Measurements from ENCODE around the gene FAAP20.

Gene FAAP20

GRCh38 chr1:2198571-2198970 lies 4.0 kb upstream of the FAAP20 start:
- Histone ChIP-seq H3K79me2 (ENCODE audit: insufficient read depth, low read length) (peaks cover 5% of the 10 kb centered on the region), H3K4me1 (ENCODE audit: insufficient read depth, low read length) (peaks cover 17% of the 10 kb centered on the region), H3K9ac (ENCODE audit: low read depth, low read length) (no peak overlapping the region), H3K36me3 (ENCODE audit: insufficient read depth, low read length) (no peaks in the 10 kb centered on the region; the same call in 1 of the 2 replicates), H2AFZ (ENCODE audit: low read depth, low read length) (no peak overlapping the region), H3K27me3 (ENCODE audit: insufficient read depth, low read length, poor library complexity) (no peaks in the 10 kb centered on the region), H3K9me3 (ENCODE audit: insufficient read depth, low read length, severe bottlenecking) (no peaks in the 10 kb centered on the region), H4K20me1 (ENCODE audit: insufficient read depth, low read length) (no peaks in the 10 kb centered on the region), H3K27ac (ENCODE audit: low read length) (no peak overlapping the region), H3K4me3 (ENCODE audit: low read depth in 1 of 2, low read length in 2 of 2) (no peak overlapping the region), H3K4me2 (ENCODE audit: insufficient read depth, low read length) (no peak overlapping the region)
- TF ChIP-seq CTCF (IDR thresholded peaks at IDR 0.05; ENCODE audit: borderline replicate concordance, extremely low read depth, low read length, poor library complexity, severe bottlenecking) (no peak), EZH2 (IDR thresholded peaks at IDR 0.05; ENCODE audit: borderline replicate concordance, low read depth, low read length, severe bottlenecking) (no peak)
- DNase-seq (no peak), ATAC-seq (ENCODE audit: insufficient read depth, low read depth) (no peak)

- Histone ChIP-seq H3K27me3 (ENCODE audit: insufficient read depth, low read length, poor library complexity) (no peaks in the 10 kb centered on the region), H3K4me2 (ENCODE audit: insufficient read depth, low read length) (no peak overlapping the region), H3K9me3 (ENCODE audit: insufficient read depth, low read length, severe bottlenecking) (no peaks in the 10 kb centered on the region), H3K36me3 (ENCODE audit: insufficient read depth, low read length) (peaks cover 7% of the 10 kb centered on the region), H3K4me1 (ENCODE audit: insufficient read depth, low read length) (peaks cover 25% of the 10 kb centered on the region), H2AFZ (ENCODE audit: low read depth, low read length) (no peak overlapping the region), H3K79me2 (ENCODE audit: insufficient read depth, low read length) (peaks cover 13% of the 10 kb centered on the region), H4K20me1 (ENCODE audit: insufficient read depth, low read length) (no peaks in the 10 kb centered on the region), H3K9ac (ENCODE audit: low read depth, low read length) (no peak overlapping the region), H3K27ac (ENCODE audit: low read length) (no peak overlapping the region), H3K4me3 (ENCODE audit: low read depth in 1 of 2, low read length in 2 of 2) (no peak overlapping the region)
- TF ChIP-seq EZH2 (IDR thresholded peaks at IDR 0.05; ENCODE audit: borderline replicate concordance, low read depth, low read length, severe bottlenecking) (no peak), CTCF (IDR thresholded peaks at IDR 0.05; ENCODE audit: borderline replicate concordance, extremely low read depth, low read length, poor library complexity, severe bottlenecking) (no peak)
- ATAC-seq (ENCODE audit: insufficient read depth, low read depth) (no peak), DNase-seq (no peak)
These were observed 3.2 kb upstream of the FAAP20 start for GRCh38 chr1:2197707-2198165.

DNA sequence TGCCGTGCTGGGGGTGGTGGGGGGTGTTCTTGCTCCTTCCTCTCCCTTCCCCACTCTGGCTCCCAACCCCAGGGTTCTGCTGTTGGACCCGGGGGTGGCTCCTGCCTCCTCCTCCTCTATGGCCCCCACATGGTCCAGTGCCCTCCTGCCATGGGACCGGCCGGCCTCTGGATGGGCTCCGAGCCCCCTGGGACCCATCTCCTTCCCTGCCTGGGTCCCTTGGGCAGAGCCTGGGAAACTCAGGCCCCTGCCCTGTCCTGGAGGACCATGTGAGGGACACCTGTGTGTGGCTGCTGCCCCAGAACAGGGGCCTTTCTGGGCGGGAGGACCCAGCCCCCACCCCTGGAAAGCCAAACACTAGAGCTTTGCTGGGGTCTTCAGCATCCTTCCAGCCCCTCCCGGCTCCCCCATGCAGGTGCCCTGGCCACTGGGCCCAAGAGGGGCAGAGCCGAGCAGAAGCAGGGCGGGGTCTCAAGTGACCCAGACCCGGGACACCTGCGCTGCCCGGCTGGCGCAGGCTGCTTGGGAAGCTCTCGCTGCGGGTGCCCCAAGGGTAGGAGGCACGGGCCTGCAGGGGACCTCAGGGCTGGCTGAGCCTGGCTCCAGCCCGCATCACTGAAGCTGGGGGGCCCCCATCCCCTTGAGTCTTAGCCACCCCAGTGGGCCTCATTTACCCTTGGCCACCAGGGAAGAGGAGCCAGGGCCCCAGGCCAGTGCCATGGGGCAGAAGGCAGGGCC lies 2.5 kb upstream of the FAAP20 start:
- no peaks in the 10 kb centered on the region for H4K20me1 ChIP-seq (ENCODE audit: insufficient read depth, low read length)
- H3K4me3 ChIP-seq (ENCODE audit: low read depth in 1 of 2, low read length in 2 of 2), result no peak overlapping the region
- DNase-seq (no peak), ATAC-seq (ENCODE audit: insufficient read depth, low read depth) (no peak)
- H3K4me1 ChIP-seq (ENCODE audit: insufficient read depth, low read length), result peaks cover 32% of the 10 kb centered on the region
- H3K36me3 ChIP-seq (ENCODE audit: insufficient read depth, low read length), result peaks cover 10% of the 10 kb centered on the region
- H3K4me2 ChIP-seq (ENCODE audit: insufficient read depth, low read length), result no peak overlapping the region
- H3K27ac ChIP-seq (ENCODE audit: low read length), result no peak overlapping the region
- no peak overlapping the region for H2AFZ ChIP-seq (ENCODE audit: low read depth, low read length)
- no peak overlapping the region for H3K9ac ChIP-seq (ENCODE audit: low read depth, low read length)
- TF ChIP-seq EZH2 (IDR thresholded peaks at IDR 0.05; ENCODE audit: borderline replicate concordance, low read depth, low read length, severe bottlenecking) (no peak), CTCF (IDR thresholded peaks at IDR 0.05; ENCODE audit: borderline replicate concordance, extremely low read depth, low read length, poor library complexity, severe bottlenecking) (no peak)
- H3K79me2 ChIP-seq (ENCODE audit: insufficient read depth, low read length), result peaks cover 19% of the 10 kb centered on the region
- no peaks in the 10 kb centered on the region for H3K9me3 ChIP-seq (ENCODE audit: insufficient read depth, low read length, severe bottlenecking)
- no peaks in the 10 kb centered on the region for H3K27me3 ChIP-seq (ENCODE audit: insufficient read depth, low read length, poor library complexity)

All from DND-41 (cell line).